HepG2 (cell line): Measurements from ENCODE around the gene ATP6V0D1. TPM values are rescaled to one million over a fixed set of nuclear protein-coding genes. Genes with fewer than 3 reads are reported as not detected.

Experiments
- ARID5B ChIP-seq: IDR thresholded peaks from 2 replicates; pipeline ENCODE4 v1.4.0; 2020; ENCODE audit warnings: mild to moderate bottlenecking, missing genetic modification reagents
- ARNTL ChIP-seq: sonication (generic); formaldehyde crosslinking; IDR thresholded peaks from 2 replicates; pipeline ENCODE4 v1.4.0; 2020; ENCODE audit warnings: mild to moderate bottlenecking, missing genetic modification reagents
- CC2D1A ChIP-seq: sonication (generic); formaldehyde crosslinking; IDR thresholded peaks from 2 replicates; pipeline ENCODE4 v1.8.1; 2023; ENCODE audit warnings: mild to moderate bottlenecking, missing genetic modification reagents
- HOMEZ ChIP-seq: IDR thresholded peaks from 2 replicates; pipeline ENCODE4 v1.6.1; 2016; ENCODE audit warnings: low read depth
- ISL2 ChIP-seq: sonication (generic); formaldehyde crosslinking; IDR thresholded peaks from 2 replicates; pipeline ENCODE4 v1.5.0; 2020; ENCODE audit warnings: missing genetic modification reagents
- MTF1 ChIP-seq: sonication (generic); formaldehyde crosslinking; IDR thresholded peaks from 2 replicates; pipeline ENCODE4 v1.5.0; 2020; ENCODE audit warnings: missing genetic modification reagents
- MXD4 ChIP-seq: IDR thresholded peaks from 2 replicates; pipeline ENCODE4 v1.6.1; 2016; ENCODE audit warnings: mild to moderate bottlenecking, missing biosample characterization, missing genetic modification reagents
- PCBP1 ChIP-seq: fragments of 200-400 bp; formaldehyde crosslinking; IDR thresholded peaks from 2 replicates; pipeline ENCODE4 v1.6.1; 2017; ENCODE audit warnings: mild to moderate bottlenecking, low read depth, low read length, borderline replicate concordance
- PHF8 ChIP-seq: sonication (generic); formaldehyde crosslinking; IDR thresholded peaks from 2 replicates; pipeline ENCODE4 v1.5.0; 2020; ENCODE audit warnings: missing genetic modification reagents
- SALL2 ChIP-seq: sonication (generic); formaldehyde crosslinking; IDR thresholded peaks from 2 replicates; pipeline ENCODE4 v1.8.1; 2023; ENCODE audit warnings: mild to moderate bottlenecking, missing genetic modification reagents, inconsistent platforms
- TERF1 ChIP-seq: sonication (generic); formaldehyde crosslinking; IDR thresholded peaks from 2 replicates; pipeline ENCODE4 v1.8.0; 2022; ENCODE audit warnings: mild to moderate bottlenecking, missing genetic modification reagents, moderate library complexity
- TIGD3 ChIP-seq: sonication (generic); formaldehyde crosslinking; IDR thresholded peaks from 2 replicates; pipeline ENCODE4 v1.5.1; 2020; ENCODE audit warnings: mild to moderate bottlenecking, missing genetic modification reagents, borderline replicate concordance
- ZC3H4 ChIP-seq: sonication (generic); formaldehyde crosslinking; IDR thresholded peaks from 2 replicates; pipeline ENCODE4 v1.4.0; 2020; ENCODE audit warnings: missing genetic modification reagents, borderline replicate concordance
- ZNF235 ChIP-seq: sonication (generic); formaldehyde crosslinking; IDR thresholded peaks from 2 replicates; pipeline ENCODE4 v1.8.1; 2023; ENCODE audit warnings: mild to moderate bottlenecking, missing genetic modification reagents, borderline replicate concordance
- ZNF274 ChIP-seq: sonication (generic); formaldehyde crosslinking; IDR thresholded peaks from 2 replicates; pipeline ENCODE4 v1.5.1; 2020; ENCODE audit warnings: mild to moderate bottlenecking, missing genetic modification reagents
- ZNF333 ChIP-seq: sonication (generic); formaldehyde crosslinking; IDR thresholded peaks from 2 replicates; pipeline ENCODE4 v1.4.0; 2020; ENCODE audit warnings: mild to moderate bottlenecking, missing genetic modification reagents, borderline replicate concordance
- ZNF703 ChIP-seq: sonication (generic); formaldehyde crosslinking; IDR thresholded peaks from 2 replicates; pipeline ENCODE4 v1.5.1; 2020; ENCODE audit warnings: missing genetic modification reagents, mild to moderate bottlenecking, moderate library complexity, borderline replicate concordance
- ZNF839 ChIP-seq: sonication (generic); formaldehyde crosslinking; IDR thresholded peaks from 2 replicates; pipeline ENCODE4 v1.4.0; 2020; ENCODE audit warnings: missing genetic modification reagents, mild to moderate bottlenecking, borderline replicate concordance
- polyA plus RNA-seq, 8 experiments: library from polyadenylated mRNA; depleted of rRNA in 3 of 8; stranded (reverse) in 7 of 8; unstranded in 1 of 8; fragments of >200 nt; fragmentation: Illumina TruSeq in 4 of 8; extraction: Trizol in 4 of 8; gene quantifications; 2 replicates each; pipeline versions ENCODE4 v1.2.1 to v1.2.3, GENCODE V29; 2011 to 2016; ENCODE audit warnings: low read depth in 4 of 8, missing spikeins in 1 of 8, mixed read lengths in 1 of 8; ENCODE audit not compliant: insufficient read depth in 1 of 8
- total RNA-seq, 5 experiments: library from RNA; depleted of rRNA; stranded (reverse); fragments of >200 nt; fragmentation: Illumina TruSeq; extraction: Trizol; gene quantifications; 2 replicates each; pipeline ENCODE4 v1.2.3, GENCODE V29; 2016; ENCODE audit warnings: low read depth in 1 of 5

The ATP6V0D1 gene
- total and polyA plus RNA-seq, 2 of the 13 experiments (the other 11 are each of a cell fraction or from before 2014, with no cell fraction given): 51.1 to 61.3 TPM

- peak; percentile 64; the same call in 1 of the 2 replicates for TF ChIP-seq MXD4 (CRISPR knock-in tag)
- TF ChIP-seq SALL2 (CRISPR knock-in tag): no peak
- TF ChIP-seq ZNF839: no peak
- 0 out of 2 replicates have a peak, but pooled peaks have one; percentile 34 for TF ChIP-seq ZNF333 (CRISPR knock-in tag)
- TF ChIP-seq ZNF235 (CRISPR knock-in tag): peak; percentile 80; the same call in 1 of the 2 replicates
- TF ChIP-seq HOMEZ (CRISPR knock-in tag): 0 out of 2 replicates have a peak, but pooled peaks have one; percentile 12
- TF ChIP-seq TIGD3 (CRISPR knock-in tag): 0 out of 2 replicates have a peak, but pooled peaks have one; percentile 31
- peak; percentile 66 for TF ChIP-seq ARID5B (CRISPR knock-in tag)
- peak; percentile 28 for TF ChIP-seq PHF8 (CRISPR knock-in tag)
- no peak for TF ChIP-seq ZNF274 (CRISPR knock-in tag)
- TF ChIP-seq ZNF703 (CRISPR knock-in tag): no peak
- TF ChIP-seq CC2D1A (CRISPR knock-in tag): no peak
- 0 out of 2 replicates have a peak, but pooled peaks have one; percentile 16 for TF ChIP-seq ISL2
- no peak for TF ChIP-seq PCBP1
- TF ChIP-seq ZC3H4 (CRISPR knock-in tag): no peak
- no peak for TF ChIP-seq TERF1 (CRISPR knock-in tag)
- no peak; the same call in 1 of the 2 replicates for TF ChIP-seq ARNTL (CRISPR knock-in tag)
- no peak for TF ChIP-seq MTF1 (CRISPR knock-in tag)
These were observed 34.7 kb downstream of the ATP6V0D1 start (continued) for GRCh38 chr16:67445913-67446907.
